ENCODE measurements around the gene HRCT1.
"Not testable (repeated sequence)": the region's sequence is repeated elsewhere in the genome, so short reads cannot be mapped to it uniquely, and the experiment has no call there.

The HRCT1 gene

DNA sequence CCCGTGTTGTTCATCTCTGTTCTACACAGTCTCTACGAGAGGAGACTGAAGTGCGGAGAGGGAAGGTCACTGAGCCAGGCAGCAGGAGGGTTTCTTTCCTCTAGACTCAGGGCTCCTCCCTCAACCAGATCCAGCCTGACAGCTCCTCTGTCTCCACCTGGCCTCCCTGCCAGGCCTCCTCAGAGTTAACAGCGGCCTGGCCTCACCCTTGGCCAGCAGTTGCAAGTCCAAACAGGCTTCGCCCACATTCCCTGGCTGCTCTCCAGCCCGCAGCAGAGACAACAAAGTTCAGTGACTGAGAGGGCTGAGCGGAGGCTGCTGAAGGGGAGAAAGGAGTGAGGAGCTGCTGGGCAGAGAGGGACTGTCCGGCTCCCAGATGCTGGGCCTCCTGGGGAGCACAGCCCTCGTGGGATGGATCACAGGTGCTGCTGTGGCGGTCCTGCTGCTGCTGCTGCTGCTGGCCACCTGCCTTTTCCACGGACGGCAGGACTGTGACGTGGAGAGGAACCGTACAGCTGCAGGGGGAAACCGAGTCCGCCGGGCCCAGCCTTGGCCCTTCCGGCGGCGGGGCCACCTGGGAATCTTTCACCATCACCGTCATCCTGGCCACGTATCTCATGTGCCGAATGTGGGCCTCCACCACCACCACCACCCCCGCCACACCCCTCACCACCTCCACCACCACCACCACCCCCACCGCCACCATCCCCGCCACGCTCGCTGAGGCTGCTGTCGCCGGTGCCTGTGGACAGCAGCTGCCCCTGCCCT, at the start of gene HRCT1:
HRCT1 (plus strand) TSS at position 291 of the 768 bp plus-strand sequence; CDS start at position 377, 86 bp downstream.
- no peak for DNase-seq (ENCODE audit: low read depth)

DNA sequence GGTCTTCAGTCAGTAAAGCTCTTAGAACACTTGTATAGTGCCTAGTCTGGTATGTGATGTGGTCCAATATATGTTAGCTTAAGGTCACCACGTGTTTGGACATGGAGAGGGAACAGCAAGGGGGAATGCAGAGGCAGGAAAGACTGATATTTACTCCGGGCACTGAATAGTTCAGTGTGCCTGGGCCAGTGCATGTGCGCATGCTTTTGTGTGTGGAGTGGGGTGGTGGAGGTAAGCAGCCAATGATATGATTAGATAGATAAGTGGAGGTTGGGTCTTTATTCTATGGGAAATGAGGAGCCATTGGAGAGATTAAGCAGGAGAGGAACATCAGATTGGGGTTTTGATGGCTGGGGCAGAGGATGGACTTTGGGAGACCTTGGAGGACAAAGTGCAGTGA, 49.8 kb upstream of the HRCT1 start:
- DNase-seq (ENCODE audit: low read depth): no peak

- DNase-seq (ENCODE audit: low read depth): no peak
These were observed 49.1 kb upstream of the HRCT1 start for GRCh38 chr9:35856882-35857281.

- DNase-seq (ENCODE audit: low read depth): no peak
These were observed 47.5 kb upstream of the HRCT1 start for GRCh38 chr9:35858458-35858857.

DNA sequence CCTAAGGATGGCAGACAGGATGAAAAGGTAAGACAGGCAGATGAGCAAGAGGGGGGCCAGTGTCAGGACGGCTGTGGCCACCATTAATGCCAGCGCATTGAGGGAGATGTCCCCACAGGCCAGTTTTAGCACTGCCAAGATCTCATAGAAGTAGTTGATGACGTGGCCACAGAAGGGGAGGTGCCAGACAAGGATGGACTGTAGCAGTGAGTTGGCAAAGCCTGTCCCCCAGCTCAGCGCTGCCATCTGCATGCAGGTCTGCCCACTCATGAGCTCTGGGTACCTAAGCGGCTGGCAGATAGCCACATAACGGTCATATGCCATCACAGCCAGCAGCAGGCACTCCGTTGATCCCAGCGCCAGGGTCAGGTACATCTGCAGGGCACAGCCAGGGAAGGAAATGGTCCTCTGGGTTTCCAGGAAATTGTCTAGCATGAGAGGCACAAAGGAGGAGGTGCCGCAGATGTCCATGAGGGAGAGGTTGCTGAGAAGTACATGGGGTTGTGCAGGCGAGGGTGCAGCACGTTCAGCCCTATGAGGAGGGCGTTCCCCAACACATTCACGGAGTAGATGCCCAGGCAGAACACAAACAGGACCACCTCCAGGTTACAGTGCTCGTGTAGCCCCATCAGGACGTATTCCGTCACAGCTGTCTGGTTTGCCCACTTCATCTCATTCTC, 46.6 kb upstream of the HRCT1 start:
- DNase-seq (ENCODE audit: low read depth): no peak

- DNase-seq (ENCODE audit: low read depth): no peak
These were observed 46.0 kb upstream of the HRCT1 start for GRCh38 chr9:35859990-35860339.

- DNase-seq (ENCODE audit: low read depth): no peak
These were observed 44.7 kb upstream of the HRCT1 start for GRCh38 chr9:35861161-35861897.

DNA sequence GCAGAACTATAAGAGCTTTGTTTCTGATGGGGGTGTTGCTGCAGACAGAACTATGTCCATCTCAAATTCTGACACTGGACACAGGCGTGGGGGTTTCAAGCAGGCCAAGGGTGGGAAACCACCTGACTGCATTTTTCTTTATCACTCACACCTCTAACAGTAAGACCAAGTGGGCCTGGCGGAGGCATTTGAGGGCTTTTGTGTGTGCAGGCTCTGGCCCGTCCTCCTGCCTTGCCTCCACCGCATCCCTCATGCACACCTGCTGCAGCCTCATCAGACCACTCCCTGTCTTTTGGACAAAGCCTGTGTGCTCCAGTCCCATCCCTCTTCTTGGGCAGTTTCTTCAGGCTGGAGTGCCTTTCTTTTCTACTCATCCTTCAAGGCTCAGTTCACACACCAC, 43.7 kb upstream of the HRCT1 start:
- DNase-seq (ENCODE audit: low read depth): no peak

DNA sequence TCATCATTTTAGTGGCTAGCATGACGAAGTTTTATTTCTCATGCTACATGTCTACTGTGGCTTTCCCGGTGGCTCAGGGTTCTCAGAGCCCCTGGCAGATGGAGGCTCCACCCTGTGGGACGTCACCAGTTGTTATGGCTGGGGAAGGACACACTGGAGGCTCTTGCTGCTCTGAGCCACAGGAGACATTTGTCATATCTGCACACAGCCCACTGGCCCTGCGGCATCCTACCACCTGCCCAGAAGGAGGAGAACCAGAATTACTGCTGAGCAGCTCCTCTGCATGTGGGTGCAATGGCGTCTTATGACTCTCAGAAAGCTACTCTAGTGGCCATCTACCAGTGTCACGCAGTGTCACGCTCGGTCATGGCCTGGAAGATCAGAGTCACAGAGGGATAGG, 42.4 kb upstream of the HRCT1 start:
- DNase-seq (ENCODE audit: low read depth): no peak

GRCh38 chr9:35864695-35865255, 41.2 kb upstream of the HRCT1 start:
- DNase-seq (ENCODE audit: low read depth): no peak

DNA sequence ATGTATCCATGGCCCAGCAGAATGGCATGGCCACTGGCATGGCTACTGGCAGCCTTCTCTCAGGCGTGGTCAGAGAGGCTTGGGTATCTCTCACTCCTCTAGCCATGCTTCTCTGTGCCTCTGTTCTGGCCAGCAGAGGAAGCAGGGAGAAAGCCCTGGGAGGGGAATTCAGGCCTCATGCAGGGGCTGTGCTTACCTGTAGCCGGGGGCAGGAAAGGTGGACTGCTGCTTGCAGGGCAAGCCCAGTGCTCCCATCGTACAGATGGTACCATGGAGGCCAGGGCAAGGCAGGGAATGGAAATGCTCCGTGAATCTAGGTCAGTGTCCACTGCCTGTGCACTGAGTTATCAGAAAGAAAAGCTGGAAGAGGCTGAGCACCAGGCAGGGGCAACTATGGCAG, 38.5 kb upstream of the HRCT1 start:
- DNase-seq (ENCODE audit: low read depth): no peak

DNA sequence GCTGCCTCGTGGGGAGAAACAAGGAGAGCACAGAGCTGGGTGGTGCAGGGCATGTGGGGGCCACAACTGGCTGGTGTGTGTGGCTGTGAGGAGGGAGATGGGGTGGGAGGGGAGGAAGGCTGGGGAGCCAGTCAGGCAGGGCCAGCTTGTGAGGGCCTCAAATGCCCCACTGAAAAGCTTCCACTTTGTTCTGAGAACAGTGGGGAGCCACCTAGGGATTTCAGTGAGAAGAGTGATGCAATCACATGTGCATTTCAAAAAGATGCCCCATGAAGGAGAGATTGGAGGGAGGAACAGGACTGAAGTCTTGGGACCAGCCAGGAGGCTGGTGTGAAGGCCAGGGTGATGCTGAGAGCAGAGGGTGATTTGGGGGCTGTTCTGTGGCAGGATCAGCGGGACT, 37.1 kb upstream of the HRCT1 start:
- no peak for DNase-seq (ENCODE audit: low read depth)

- DNase-seq (ENCODE audit: low read depth): no peak
These were observed 36.3 kb upstream of the HRCT1 start for GRCh38 chr9:35869621-35870216.

DNA sequence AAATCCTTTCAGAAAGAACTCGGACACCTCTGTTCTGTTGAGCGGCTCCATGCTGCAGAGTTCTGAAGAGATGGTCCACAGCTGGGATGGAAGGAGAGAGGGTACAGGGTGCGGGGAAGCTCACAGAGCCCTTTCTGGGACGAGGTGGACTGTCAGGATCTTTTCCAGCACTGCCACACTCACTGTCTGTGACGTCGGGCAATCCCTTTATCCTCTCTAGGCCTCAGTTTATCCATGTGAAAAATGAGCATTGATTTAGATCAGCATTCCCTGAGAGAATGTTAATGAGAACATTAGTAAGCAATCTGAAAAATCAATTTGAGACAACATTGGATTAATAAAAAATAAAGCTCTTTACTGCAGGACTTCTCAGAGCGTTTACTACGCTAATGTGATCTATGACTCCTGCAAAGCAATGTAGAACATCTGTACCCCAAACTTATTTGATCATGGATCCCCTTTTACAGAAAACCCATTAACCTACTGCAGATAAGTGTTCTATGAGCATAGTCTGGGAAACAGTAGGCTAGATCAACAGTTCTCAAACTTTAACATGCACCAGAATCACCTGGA, 35.6 kb upstream of the HRCT1 start, which contains the start of gene OR13J1:
OR13J1 (minus strand) TSS at position 51 of the 573 bp plus-strand sequence; CDS start at position 51, 0 bp downstream.
- no peak for DNase-seq (ENCODE audit: low read depth)

DNA sequence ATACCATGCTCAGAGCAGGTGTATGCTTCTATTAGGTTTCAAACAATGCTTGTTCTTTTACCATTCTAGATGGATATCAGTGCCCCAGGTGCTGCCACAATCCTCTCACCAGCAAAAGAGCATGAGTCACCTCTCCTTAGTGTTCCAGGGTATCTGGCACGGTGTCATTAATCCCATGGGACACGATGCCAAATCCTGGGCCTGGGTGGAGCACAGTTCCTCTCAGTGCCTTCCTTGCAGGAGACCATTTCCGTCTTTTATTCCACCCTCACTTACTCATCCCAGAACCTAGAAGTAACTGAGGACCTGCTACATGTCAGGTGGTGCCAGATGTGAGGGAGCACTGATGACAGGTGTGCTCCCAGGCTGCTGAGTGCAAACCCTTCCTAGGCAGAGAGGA, 34.5 kb upstream of the HRCT1 start:
- DNase-seq (ENCODE audit: low read depth): no peak

- no peak for DNase-seq (ENCODE audit: low read depth)
These were observed 33.5 kb upstream of the HRCT1 start for GRCh38 chr9:35872505-35872904.

GRCh38 chr9:35882263-35882848, 23.6 kb upstream of the HRCT1 start:
- peak; percentile 67 for DNase-seq (ENCODE audit: low read depth)

DNA sequence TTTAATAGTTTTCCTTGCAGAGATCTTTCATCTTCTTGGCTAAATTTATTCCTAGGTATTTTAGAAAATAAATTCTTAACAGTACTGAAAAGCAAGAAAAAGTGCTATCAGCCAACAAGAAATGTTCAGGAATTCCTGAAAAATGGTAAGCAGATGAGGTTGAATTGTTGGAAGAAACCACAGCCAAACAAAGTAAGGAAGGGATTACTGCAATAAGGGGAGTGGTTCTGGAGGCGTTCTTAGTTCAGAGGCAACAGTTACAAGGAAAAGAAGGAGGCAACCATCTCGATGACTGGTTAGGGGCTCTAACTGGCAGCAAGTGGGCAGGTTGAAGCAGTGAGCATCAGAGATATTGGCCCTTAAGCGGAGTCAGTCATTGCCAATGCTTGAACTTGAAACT, 23.0 kb upstream of the HRCT1 start:
- DNase-seq (ENCODE audit: low read depth): no peak

GRCh38 chr9:35884908-35885307, 21.1 kb upstream of the HRCT1 start:
- DNase-seq (ENCODE audit: low read depth): not testable (repeated sequence)

- DNase-seq (ENCODE audit: low read depth): no peak
These were observed 14.4 kb upstream of the HRCT1 start for GRCh38 chr9:35891646-35892045.

- no peak for DNase-seq (ENCODE audit: low read depth)
These were observed 14.0 kb upstream of the HRCT1 start for GRCh38 chr9:35892051-35892450.

Measured in stimulated activated CD4-positive, alpha-beta T cell treated with anti-CD3 and anti-CD28 coated beads, Interleukin-2, amount 100 ng/mL, for 4 hours (primary cell).